ENCODE measurements around the gene PRSS3. TPM values are rescaled to one million over a fixed set of nuclear protein-coding genes. Genes with fewer than 3 reads are reported as not detected.
A peak's percentile ranks its signal among the peaks of the same experiment; 100 is the strongest.
"Not testable (repeated sequence)": the region's sequence is repeated elsewhere in the genome, so short reads cannot be mapped to it uniquely, and the experiment has no call there.

Gene PRSS3
- 1 to 10 TPM in 1 of 3 donors, not detected in 2; 1.6 TPM for polyA plus RNA-seq

- Mint-ChIP-seq H3K36me3 (no peaks in the 10 kb centered on the region), H3K27ac (no peak within 1 kb of the TSS), H3K4me1 (no peaks in the 10 kb centered on the region), H3K4me3 (no peak within 1 kb of the TSS), H3K9me3 (no peaks in the 10 kb centered on the region), H3K27me3 (ENCODE audit: low read depth in 3 of 3) (peaks cover 4 to 7% (median 4%) of the 10 kb centered on the region in 3 donors)
- no peak for DNase-seq
Observed at GRCh38 chr9:33795281-33795680, at the start of gene PRSS3. TSS of gene PRSS3 (plus strand) at chr9:33795561. CDS start at chr9:33795574, 13 bp downstream.

DNA sequence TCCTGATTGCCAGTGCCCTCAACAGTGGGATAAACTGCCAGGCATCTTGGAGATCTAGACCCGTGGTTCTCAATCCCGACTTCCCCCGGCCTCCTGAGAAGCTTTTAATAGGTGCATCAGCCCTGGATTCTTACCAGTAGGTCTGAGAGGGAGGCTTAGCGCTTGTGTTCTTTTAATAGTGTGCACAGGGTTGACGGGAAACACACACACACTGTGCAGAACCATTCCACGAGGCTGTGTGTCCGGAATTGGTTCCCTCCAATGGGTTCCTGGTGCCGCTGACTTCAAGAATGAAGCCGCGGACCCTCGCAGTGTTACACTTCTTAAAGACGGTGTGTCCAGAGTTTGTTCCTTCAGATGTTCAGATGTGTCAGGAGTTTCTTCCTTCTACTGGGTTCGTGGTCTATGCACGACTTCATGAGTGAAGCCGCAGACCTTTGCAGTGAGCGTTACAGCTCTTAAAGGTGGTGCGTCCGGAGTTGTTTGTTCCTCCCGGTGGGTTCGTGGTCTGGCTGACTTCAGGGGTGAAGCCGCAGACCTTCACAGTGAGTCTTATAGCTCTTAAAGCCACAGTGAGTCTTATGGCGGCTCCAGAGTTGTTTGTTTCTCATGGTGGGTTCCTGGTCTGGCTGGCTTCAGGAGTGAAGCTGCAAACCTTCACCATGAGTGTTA, 46.6 kb upstream of the PRSS3 start:
- peak overlapping the region; percentile 90 to 97 (median 94) for H3K27ac Mint-ChIP-seq

GRCh38 chr9:33749305-33749654, 46.1 kb upstream of the PRSS3 start:
- not testable (repeated sequence) for H3K9me3 Mint-ChIP-seq, DNase-seq, H3K36me3 Mint-ChIP-seq
- H3K4me1 Mint-ChIP-seq: peaks cover 47% of the 10 kb centered on the region in 2 donors
- H3K4me3 Mint-ChIP-seq: peak overlapping the region; percentile 83 to 90 (median 86)
- peak overlapping the region; percentile 90 to 97 (median 94) for H3K27ac Mint-ChIP-seq
- peaks cover 14 to 29% (median 21%) of the 10 kb centered on the region in 3 donors for H3K27me3 Mint-ChIP-seq (ENCODE audit: low read depth in 3 of 3)

More for the DNA sequence above, 46.6 kb upstream of the PRSS3 start:
- Mint-ChIP-seq H3K4me1 (peaks cover 47% of the 10 kb centered on the region in 2 donors), H3K27me3 (ENCODE audit: low read depth in 3 of 3) (peaks cover 14 to 29% (median 21%) of the 10 kb centered on the region in 3 donors), H3K9me3 (no peaks in the 10 kb centered on the region), H3K36me3 (peaks cover 0 to 4% (median 0%) of the 10 kb centered on the region in 3 donors), H3K4me3 (peak overlapping the region; percentile 83 to 90 (median 86))
- DNase-seq: peak; percentile 86 to 88 (median 88)

DNA sequence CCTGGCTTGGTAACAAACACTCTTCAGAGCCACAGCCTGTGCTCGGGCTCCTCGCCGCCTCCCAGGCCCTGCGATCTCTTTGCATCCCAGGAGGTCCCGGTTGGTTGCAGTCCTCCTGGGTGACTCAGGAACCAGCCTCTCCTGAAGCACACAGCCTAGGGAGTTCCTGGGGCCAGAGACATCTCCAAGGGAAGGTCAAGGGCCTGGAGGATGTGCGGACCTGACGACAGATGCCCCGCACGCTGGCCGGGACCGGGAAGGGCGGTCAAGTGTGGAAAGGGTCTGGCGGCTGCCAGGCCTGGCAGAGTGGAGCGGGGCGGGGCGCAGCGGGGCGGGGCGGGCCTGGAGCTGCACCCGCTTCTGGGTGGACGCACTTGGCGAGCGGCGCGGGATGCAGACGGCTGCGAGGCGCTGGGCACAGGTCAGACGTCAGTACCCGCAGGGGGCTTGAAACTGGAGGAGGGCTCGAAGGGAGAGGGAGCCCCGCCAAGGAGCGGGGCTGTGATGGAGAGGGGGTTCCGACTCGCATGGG, 45.0 kb upstream of the PRSS3 start:
- Mint-ChIP-seq H3K4me3 (peak overlapping the region; percentile 48 to 90 (median 86)), H3K4me1 (peaks cover 47% of the 10 kb centered on the region in 2 donors), H3K27me3 (ENCODE audit: low read depth in 3 of 3) (peaks cover 19 to 29% (median 21%) of the 10 kb centered on the region in 3 donors), H3K9me3 (no peaks in the 10 kb centered on the region), H3K27ac (peak overlapping the region in 5 of 6 donors; percentile 9 to 97 (median 95)), H3K36me3 (no peaks in the 10 kb centered on the region)
- peak in 1 of 3 donors; percentile 13 for DNase-seq

DNA sequence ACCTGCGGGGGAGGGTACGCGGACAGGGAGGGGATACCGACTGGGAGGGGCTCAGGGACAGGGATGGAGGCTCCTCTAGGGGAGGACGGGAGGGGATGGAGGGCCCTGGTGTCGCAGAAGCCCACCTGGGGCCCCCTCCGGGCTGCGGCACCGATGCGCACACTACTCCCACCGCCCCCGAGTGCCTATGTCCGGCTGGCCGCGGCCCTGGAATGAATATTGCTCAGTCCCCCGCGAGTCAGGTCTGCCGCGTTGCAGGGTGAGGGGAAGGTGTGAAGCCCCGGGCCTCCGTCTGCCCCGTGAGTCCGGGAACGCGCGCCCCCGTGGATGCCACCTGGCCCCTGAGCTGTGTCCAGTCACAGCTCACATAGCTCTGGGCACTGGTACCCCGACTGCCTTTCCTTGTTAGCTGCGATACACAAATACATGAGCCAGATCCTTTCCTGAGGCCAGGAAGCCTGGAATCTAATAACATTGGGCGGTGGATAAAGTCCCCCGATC, 44.5 kb upstream of the PRSS3 start:
- H3K27me3 Mint-ChIP-seq (ENCODE audit: low read depth in 3 of 3): peaks cover 19 to 29% (median 21%) of the 10 kb centered on the region in 3 donors
- DNase-seq: no peak
- H3K4me3 Mint-ChIP-seq: peak overlapping the region; percentile 38 to 90 (median 59)
- peak overlapping the region in 1 of 6 donors; percentile 40 for H3K27ac Mint-ChIP-seq
- H3K36me3 Mint-ChIP-seq: no peaks in the 10 kb centered on the region
- peaks cover 47% of the 10 kb centered on the region in 2 donors for H3K4me1 Mint-ChIP-seq
- H3K9me3 Mint-ChIP-seq: no peaks in the 10 kb centered on the region

GRCh38 chr9:33751536-33752129, 43.7 kb upstream of the PRSS3 start:
- peaks cover 47% of the 10 kb centered on the region in 2 donors for H3K4me1 Mint-ChIP-seq
- no peaks in the 10 kb centered on the region for H3K36me3 Mint-ChIP-seq
- no peaks in the 10 kb centered on the region for H3K9me3 Mint-ChIP-seq
- no peak for DNase-seq
- peak overlapping the region; percentile 6 to 67 (median 61) for H3K4me3 Mint-ChIP-seq
- peaks cover 19 to 29% (median 21%) of the 10 kb centered on the region in 3 donors for H3K27me3 Mint-ChIP-seq (ENCODE audit: low read depth in 3 of 3)
- peak overlapping the region in 2 of 6 donors; percentile 38 to 70 for H3K27ac Mint-ChIP-seq

DNA sequence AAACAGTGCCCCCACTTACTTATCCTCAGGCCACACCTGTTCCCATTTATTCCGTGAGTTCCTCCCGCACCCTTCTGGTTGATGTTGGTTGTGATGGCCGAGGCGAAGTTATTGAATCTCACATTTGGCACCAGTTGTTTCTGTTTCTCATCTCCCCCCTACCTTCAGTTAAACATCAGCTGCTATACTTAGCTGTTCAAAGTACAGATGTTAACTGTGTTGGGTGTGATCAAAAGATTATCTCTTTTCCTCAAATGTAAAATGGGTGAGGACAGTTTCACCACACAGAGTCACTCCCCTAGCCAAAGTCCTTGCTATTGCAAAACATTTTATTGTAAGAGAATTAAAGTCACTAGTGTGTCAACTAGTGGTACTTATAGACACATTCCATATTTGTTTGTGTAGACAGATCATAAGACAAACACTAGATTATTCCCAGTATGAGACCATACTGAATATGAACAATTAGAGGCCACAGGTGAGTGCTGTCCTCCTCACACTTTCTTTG, 43.2 kb upstream of the PRSS3 start:
- no peak overlapping the region for H3K4me3 Mint-ChIP-seq
- H3K36me3 Mint-ChIP-seq: no peaks in the 10 kb centered on the region
- H3K27ac Mint-ChIP-seq: no peak overlapping the region
- peaks cover 47% of the 10 kb centered on the region in 2 donors for H3K4me1 Mint-ChIP-seq
- H3K27me3 Mint-ChIP-seq (ENCODE audit: low read depth in 3 of 3): peaks cover 19 to 29% (median 21%) of the 10 kb centered on the region in 3 donors
- no peaks in the 10 kb centered on the region for H3K9me3 Mint-ChIP-seq
- DNase-seq: no peak

GRCh38 chr9:33752789-33753188, 42.6 kb upstream of the PRSS3 start:
- not testable (repeated sequence) for H3K36me3 Mint-ChIP-seq, DNase-seq, H3K9me3 Mint-ChIP-seq, H3K27ac Mint-ChIP-seq
- Mint-ChIP-seq H3K4me3 (peak overlapping the region in 1 of 5 donors; percentile 2), H3K27me3 (ENCODE audit: low read depth in 3 of 3) (peaks cover 19 to 29% (median 21%) of the 10 kb centered on the region in 3 donors), H3K4me1 (peaks cover 47% of the 10 kb centered on the region in 2 donors)

DNA sequence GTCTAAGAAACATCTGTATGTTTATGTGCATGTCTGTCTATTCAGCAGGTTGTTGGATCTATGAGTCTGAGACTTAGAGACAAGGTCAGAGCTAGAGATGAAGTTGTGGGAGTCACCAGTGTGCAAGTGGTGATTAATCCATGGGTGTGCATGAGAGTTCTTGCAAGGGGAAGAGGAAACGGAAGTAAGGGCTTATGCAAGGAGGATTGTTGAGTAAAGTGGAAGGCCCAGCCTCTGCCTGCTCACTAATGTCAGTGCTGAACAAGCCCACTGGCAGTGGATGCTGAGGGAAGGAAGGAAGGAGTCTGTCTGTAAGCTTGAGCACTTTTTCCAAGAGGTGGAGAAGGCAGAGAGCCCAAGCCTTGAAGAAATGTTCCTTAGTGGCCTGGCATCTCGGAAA, 35.7 kb upstream of the PRSS3 start:
- H3K36me3 Mint-ChIP-seq, H3K4me1 Mint-ChIP-seq, H3K9me3 Mint-ChIP-seq, H3K4me3 Mint-ChIP-seq, DNase-seq, H3K27ac Mint-ChIP-seq: not testable (repeated sequence)
- H3K27me3 Mint-ChIP-seq (ENCODE audit: low read depth in 3 of 3): peaks cover 2 to 12% (median 7%) of the 10 kb centered on the region in 3 donors

GRCh38 chr9:33762343-33762742, 33.0 kb upstream of the PRSS3 start:
- Mint-ChIP-seq H3K36me3 (peaks cover 0 to 4% (median 4%) of the 10 kb centered on the region in 3 donors), H3K27ac (no peak overlapping the region), H3K9me3 (no peaks in the 10 kb centered on the region), H3K4me3 (no peak overlapping the region), H3K4me1 (no peaks in the 10 kb centered on the region), H3K27me3 (ENCODE audit: low read depth in 3 of 3) (peaks cover 2 to 12% (median 5%) of the 10 kb centered on the region in 3 donors)
- no peak for DNase-seq

DNA sequence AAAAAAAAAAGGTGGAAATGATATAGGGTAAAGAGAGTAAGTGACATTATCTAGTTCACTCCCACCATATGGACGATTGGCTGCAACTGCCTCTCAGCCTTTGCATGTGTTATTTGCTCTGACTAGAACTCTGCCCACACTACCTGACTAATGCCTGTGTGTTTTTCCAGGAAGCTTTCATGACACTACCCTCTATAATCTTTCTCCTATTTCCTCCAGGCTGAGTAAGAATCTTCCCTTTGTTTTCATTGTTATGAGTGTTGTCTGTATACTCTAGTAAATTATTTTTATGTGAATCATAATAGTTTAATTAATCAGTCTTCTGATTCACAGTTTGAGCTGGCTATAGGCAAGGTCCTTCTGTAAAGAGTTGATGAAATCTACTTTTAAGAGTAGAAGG, 31.7 kb upstream of the PRSS3 start:
- H3K4me1 Mint-ChIP-seq; H3K36me3 Mint-ChIP-seq; H3K27me3 Mint-ChIP-seq (ENCODE audit: low read depth in 3 of 3); H3K4me3 Mint-ChIP-seq; H3K9me3 Mint-ChIP-seq; DNase-seq; H3K27ac Mint-ChIP-seq: not testable (repeated sequence)

DNA sequence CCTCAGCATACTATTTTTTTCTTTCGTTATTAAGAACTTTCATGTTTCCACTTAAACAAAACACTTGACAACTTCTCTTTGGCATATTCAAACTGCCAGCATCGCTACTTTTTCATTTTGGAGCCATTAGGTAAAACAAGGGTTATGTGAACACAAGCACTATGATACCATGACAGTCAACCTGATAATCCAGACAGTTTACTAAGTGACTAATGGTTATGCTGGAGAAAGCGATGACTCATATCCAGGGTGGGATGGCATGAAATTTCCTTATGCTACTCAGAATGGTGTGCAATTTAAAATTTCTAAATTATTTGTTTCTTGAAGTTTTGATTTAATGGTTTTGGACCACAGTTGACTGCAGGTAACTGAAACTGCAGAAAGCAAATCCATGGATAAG, 29.9 kb upstream of the PRSS3 start:
- no peaks in the 10 kb centered on the region for H3K36me3 Mint-ChIP-seq
- no peak overlapping the region for H3K27ac Mint-ChIP-seq
- no peak overlapping the region for H3K4me3 Mint-ChIP-seq
- no peaks in the 10 kb centered on the region for H3K4me1 Mint-ChIP-seq
- H3K27me3 Mint-ChIP-seq (ENCODE audit: low read depth in 3 of 3): peaks cover 0 to 5% (median 2%) of the 10 kb centered on the region in 3 donors
- H3K9me3 Mint-ChIP-seq: no peaks in the 10 kb centered on the region
- no peak for DNase-seq

DNA sequence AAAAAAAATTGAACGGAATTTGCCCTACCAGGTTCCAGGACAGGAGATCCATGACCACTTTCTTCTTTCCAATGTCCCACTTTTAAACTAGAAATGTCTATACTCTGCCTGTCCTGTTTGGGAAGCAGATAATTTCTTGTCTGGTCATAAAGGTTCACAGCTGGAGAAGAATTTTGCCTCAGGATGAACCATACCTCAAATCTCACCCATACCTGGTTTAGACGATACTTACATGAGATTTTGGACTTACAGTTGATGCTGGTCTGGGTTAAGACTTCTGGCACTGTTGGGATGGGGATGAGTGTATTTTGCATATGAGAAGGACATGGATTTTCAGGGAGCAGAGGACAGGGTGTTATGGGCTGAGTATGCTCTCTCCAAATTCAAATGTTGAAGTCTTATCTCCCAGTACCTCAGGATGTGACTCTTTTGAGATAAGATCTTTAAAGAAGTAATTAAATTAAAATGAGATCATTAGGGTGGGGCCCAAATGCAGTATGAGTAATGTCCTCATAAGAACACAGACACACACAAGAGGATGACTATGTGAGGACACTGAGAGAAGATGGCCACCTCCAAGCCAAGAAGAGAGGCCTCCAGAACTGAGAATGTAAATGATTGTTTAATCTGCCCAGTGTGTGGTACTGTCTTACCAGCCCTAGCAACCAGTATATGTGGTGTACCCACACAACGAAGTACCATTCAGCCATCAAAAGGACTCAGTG, 25.0 kb upstream of the PRSS3 start:
- not testable (repeated sequence) for H3K4me3 Mint-ChIP-seq; H3K9me3 Mint-ChIP-seq; H3K36me3 Mint-ChIP-seq; H3K4me1 Mint-ChIP-seq; H3K27ac Mint-ChIP-seq; DNase-seq; H3K27me3 Mint-ChIP-seq (ENCODE audit: low read depth in 3 of 3)
